ENCODE results near the gene GPR45.
"Not testable (repeated sequence)": the region's sequence is repeated elsewhere in the genome, so short reads cannot be mapped to it uniquely, and the experiment has no call there.

Gene GPR45

DNA sequence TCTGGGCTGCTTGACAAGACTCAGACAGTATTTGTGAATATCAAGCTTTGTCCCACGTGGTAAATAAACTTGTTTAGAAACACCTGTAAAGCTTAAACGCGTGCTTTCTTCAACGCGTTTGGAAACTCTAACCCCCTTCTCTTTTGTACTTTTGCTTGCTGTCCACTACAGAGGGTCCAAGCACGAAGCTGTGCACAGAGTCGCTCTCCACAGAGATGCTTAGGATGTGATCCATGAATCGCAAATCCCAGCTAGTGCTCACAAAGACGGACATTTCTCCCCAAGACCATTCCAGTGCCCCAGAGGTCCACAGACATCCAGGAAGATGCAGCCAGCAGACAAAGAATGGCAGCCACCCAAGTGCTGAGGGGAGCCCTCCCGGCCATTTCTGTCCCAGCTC is at the start of gene GPR45:
Gene GPR45, plus strand, starts transcription at position 301 of the 400 bp plus-strand sequence. CDS start 116 bp downstream, outside the sequence.
- no peak for DNase-seq

GRCh38 chr2:105194022-105194675 is 47.4 kb upstream of the GPR45 start:
- DNase-seq: no peak

GRCh38 chr2:105196651-105197050 is 44.9 kb upstream of the GPR45 start:
- no peak for DNase-seq

DNA sequence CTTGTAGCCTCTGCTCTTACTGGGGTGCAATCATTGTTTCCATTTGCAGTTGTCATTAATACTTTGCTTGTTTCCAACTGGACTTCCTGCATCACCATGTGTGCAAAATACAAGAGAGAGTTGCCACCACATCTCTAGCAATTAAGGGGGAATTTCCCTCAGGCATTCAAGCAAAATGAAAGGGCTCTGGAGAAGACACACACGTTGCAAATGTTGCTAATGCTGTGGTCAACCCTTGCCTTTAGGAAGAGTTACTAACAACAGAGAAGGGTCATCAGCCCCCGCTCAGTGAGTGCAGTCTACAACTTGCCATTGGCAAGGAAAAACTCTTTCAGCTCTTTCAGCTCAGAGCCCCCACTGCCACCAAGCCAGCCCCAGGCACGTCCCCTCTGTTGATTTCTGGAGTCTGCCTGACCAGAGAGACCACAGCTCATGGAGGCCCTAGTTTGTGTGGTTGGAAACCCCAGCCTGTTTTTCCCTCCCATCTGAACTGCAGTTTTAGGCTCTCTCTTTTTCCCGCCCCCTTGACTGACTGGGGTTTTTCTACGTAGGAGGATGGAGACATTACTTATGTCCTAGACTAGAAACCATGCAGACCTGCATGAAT is 25.9 kb upstream of the GPR45 start:
- no peak for DNase-seq

DNA sequence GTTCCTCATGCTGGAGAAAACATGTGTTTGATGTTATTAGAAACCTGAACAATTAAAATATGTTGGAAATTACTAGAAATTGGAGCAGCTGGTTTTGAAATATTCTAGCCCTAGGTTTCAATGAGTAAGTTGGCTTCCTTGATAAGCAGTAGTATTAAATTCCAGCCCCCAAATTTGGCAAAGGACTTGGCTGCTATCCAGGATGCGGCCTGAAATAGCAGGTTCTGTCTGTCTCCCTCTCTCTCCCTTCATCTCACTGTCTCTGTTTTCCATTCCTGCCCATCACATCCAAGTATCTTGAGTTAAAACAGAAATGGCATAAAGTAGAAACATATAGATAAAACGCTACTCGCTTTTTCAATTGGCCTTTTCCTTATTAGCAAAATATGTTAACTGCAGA is 20.9 kb upstream of the GPR45 start:
- no peak for DNase-seq

- no peak for DNase-seq
Measured at GRCh38 chr2:105224444-105224843, 17.1 kb upstream of the GPR45 start.

DNA sequence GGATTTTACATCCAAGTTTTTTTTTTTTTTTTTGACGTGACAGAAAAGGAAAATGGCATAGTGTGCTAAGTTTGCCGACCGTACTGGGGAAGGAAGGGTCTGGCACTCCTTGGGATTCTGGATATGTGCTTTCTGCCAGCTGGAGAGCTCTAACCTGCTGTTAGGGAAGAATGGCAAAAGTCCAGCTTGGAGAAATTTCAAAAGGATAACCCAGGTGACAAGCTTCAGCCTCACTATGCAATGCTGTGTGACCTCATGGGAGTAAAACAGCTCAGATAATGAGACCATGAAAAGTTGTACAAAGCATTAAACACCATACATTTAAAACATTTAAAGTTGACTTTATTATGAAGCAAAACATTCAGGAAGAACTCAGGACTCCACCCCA is 10.3 kb upstream of the GPR45 start:
- DNase-seq: no peak

- no peak for DNase-seq
Measured at GRCh38 chr2:105235388-105236059, 6.0 kb upstream of the GPR45 start.

DNA sequence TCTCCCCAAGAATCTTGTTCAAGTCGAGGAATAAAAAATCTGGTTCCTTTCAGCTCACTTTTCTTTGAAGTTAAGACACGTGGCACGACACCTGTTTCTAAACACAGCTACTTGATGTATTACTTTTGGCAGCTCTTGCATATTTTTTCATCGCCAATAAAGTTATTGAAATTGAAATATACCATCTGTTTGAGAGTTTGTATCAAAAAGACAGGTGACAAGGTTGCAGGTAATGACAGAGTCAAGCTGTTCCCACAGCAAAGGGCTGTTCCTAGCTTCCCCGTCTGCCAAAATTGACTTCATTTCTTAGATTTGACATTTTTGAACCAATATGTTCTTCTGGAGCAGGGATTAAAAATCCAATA is 5.5 kb upstream of the GPR45 start:
- DNase-seq: no peak

- no peak for DNase-seq
Measured at GRCh38 chr2:105237045-105237765, 4.3 kb upstream of the GPR45 start.

- no peak for DNase-seq
Measured at GRCh38 chr2:105238664-105239240, 2.8 kb upstream of the GPR45 start.

DNA sequence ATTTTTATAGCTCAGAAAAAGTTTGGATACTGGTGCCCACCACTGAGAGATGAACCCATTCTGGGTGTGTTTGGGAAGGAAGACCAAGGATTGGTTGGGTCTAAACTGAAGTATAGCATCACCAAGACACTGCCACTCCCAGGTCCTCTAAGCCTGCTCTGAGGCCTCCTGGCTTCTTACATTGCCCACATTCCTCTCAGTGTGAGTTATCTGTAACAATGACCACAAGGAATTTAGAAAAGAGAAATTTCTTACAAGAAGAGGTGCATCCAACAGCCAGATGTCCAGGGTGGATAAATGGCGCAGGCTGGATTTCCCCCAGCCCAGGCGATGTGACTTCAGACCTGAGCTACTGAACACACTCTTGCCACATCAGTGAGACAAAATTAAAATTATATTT is 1.6 kb upstream of the GPR45 start:
- DNase-seq: no peak

- DNase-seq: no peak
Measured at GRCh38 chr2:105242286-105242993, 897 bp downstream of the GPR45 start.

- DNase-seq: no peak
Measured at GRCh38 chr2:105243961-105244360, 2.4 kb downstream of the GPR45 start.

GRCh38 chr2:105244451-105244850 is 2.9 kb downstream of the GPR45 start:
- DNase-seq: no peak

GRCh38 chr2:105248316-105249070 is 7.0 kb downstream of the GPR45 start:
- no peak for DNase-seq

DNA sequence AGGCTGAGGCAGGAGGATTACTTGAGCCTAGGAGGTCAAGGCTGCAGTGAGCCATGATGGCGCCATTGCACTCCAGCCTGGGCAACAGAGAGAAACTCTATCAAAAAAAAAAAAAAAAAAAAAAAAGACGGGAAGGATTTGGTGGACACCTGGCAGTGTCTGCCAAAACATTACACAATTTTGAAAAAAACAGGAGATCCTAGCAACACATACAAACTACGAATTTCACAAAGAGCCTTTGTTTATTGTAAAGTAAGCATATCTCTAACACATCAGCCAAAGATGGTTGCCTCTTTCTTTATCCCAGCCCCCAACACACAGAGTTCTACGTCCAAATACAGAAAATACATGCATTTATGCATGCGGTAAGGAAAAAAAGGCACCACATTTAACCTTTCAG is 7.6 kb downstream of the GPR45 start:
- DNase-seq: no peak

- no peak for DNase-seq
Measured at GRCh38 chr2:105249891-105250290, 8.3 kb downstream of the GPR45 start.

- not testable (repeated sequence) for DNase-seq
Measured at GRCh38 chr2:105251016-105251648, 9.6 kb downstream of the GPR45 start.

- DNase-seq: no peak
Measured at GRCh38 chr2:105252271-105252670, 10.7 kb downstream of the GPR45 start.

DNA sequence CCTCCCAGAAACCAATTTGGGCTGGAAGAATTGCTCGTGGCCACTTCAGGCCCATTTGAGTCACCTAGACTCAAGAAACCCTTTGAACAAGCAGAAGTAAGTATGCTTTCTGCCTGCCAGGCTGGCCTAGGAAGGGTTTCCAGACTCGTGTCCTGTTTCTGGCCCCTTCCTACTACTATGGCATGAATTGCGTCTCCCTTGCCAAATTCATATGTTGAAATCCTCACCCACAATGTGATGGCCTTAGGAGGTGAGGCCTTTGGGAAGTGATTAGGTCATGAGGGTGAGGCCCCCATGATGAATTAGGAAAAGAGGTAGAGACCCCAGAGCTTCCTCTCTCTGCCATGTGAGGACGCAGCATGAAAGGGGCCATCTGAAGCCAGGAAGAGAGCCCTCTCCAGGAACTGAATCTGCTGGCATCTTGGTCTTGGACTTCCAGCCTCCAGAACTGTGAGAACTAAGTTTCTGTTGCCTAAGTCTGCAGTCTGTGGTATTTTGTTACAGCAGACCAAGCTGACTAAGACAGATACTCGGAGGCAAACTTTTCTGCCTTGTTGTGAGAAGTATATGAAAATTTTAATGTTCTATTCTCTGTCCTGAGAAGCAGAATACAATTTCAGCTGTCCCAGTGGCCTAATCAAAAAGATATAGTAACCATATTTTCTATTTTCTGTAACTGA is 13.1 kb downstream of the GPR45 start:
- no peak for DNase-seq

Data from NCI-H1417 treated with DMSO at 0.1 percent for 48 hours (cell line).